Immature natural killer cell (primary cell): ENCODE measurements around the gene LSG1. TPM values are rescaled to one million over a fixed set of nuclear protein-coding genes. Genes with fewer than 3 reads are reported as not detected.

Experiments
- DNase-seq, 3 donors: peaks; one replicate each; pipeline ENCODE4 v3.0.0; 2022; ENCODE audit warnings: mixed read lengths in 1 of 3
- H3K27ac Mint-ChIP-seq, 6 donors: one replicate each; pipeline ENCODE4 v1.8.0; 2020; ENCODE audit warnings: mixed read lengths in 6 of 6, mild to moderate bottlenecking in 5 of 6, inconsistent platforms in 4 of 6, moderate library complexity in 3 of 6
- H3K27me3 Mint-ChIP-seq, 3 donors: one replicate each; pipeline ENCODE4 v1.8.0; 2020 to 2021; ENCODE audit warnings: low read depth in 3 of 3, mild to moderate bottlenecking in 3 of 3, mixed read lengths in 3 of 3, moderate library complexity in 3 of 3, inconsistent platforms in 1 of 3
- H3K36me3 Mint-ChIP-seq, 3 donors: one replicate each; pipeline ENCODE4 v1.8.0; 2020; ENCODE audit warnings: mixed read lengths in 3 of 3, inconsistent platforms in 2 of 3, mild to moderate bottlenecking in 2 of 3
- H3K4me1 Mint-ChIP-seq, 2 donors: one replicate each; pipeline ENCODE4 v1.8.0; 2020; ENCODE audit warnings: inconsistent platforms in 2 of 2, mild to moderate bottlenecking in 2 of 2, mixed read lengths in 2 of 2, moderate library complexity in 1 of 2
- H3K4me3 Mint-ChIP-seq, 5 donors: one replicate each; pipeline ENCODE4 v1.8.0; 2020; ENCODE audit warnings: mild to moderate bottlenecking in 5 of 5, mixed read lengths in 5 of 5, inconsistent platforms in 3 of 5, moderate library complexity in 3 of 5
- H3K9me3 Mint-ChIP-seq, 6 donors: one replicate each; pipeline ENCODE4 v1.8.0; 2020; ENCODE audit warnings: mild to moderate bottlenecking in 6 of 6, mixed read lengths in 6 of 6, inconsistent platforms in 4 of 6, moderate library complexity in 3 of 6
- polyA plus RNA-seq, 3 donors: library from polyadenylated mRNA; unstranded; fragments of 300-500 nt; fragmentation: Illumina TruSeq; gene quantifications; one replicate each; pipeline ENCODE4 v1.2.3, GENCODE V29; 2021

The LSG1 gene
- 10 to 100 TPM in 2 of 3 donors, 1 to 10 TPM in 1; 3.3 to 30.7 (median 11.1) TPM for polyA plus RNA-seq

DNA sequence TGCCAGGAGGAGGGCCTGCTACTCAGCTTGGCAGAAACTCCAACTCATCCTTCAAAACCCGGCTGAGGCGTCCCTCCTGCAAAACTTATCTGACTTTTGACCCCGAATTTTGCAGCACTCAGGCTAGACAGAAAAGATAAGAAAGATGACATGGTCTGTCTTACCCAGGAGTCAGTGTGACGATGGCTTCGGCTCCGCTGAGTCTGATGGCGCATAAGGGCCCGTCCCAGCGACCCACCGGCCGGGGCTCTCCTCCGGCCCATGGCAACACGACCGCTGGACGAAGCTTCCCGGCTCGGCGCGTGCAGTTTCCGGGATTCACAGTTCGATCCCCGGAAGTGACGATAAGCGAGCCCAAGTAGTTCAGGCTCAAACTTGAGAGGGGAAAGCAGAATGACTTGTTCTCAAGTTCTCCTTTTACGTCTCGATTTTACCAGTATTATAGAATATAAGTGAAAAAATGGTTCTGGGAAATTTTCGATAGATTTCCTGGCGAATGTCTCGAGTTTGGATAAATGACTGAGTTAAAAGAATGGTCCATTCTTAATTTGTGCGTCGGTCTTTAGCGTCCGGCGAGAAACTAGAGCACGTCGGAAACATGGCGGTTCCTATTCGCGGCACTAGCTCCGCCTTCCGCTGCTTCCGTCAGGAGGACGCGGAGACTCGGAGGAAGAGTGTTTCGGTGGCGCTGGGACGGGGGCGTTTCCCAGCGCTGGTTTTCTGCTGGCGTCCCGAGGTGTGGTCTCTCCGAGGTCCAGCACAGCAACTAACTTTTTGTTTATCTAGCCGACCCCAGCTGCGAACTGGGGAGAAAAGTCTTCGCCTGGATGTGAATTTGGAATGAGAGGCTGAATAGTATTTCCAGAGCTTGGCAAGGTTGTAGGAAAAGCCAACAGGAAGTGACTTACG lies at the start of gene LSG1:
Gene LSG1, minus strand, starts transcription at position 292 of the 909 bp plus-strand sequence. Its CDS starts 29 bp downstream, at position 263.
- peaks cover 3 to 11% (median 5%) of the 10 kb centered on the region in 3 donors for H3K27me3 Mint-ChIP-seq
- peak within 1 kb of the TSS; percentile 96 to 98 (median 97) for H3K4me3 Mint-ChIP-seq
- peak within 1 kb of the TSS; percentile 97 to 99 (median 99) for H3K27ac Mint-ChIP-seq
- H3K4me1 Mint-ChIP-seq = peaks cover 24 to 32% of the 10 kb centered on the region in 2 donors
- H3K9me3 Mint-ChIP-seq = no peaks in the 10 kb centered on the region
- peaks cover 0 to 6% (median 4%) of the 10 kb centered on the region in 3 donors for H3K36me3 Mint-ChIP-seq
- peak; percentile 86 to 90 (median 90) for DNase-seq

DNA sequence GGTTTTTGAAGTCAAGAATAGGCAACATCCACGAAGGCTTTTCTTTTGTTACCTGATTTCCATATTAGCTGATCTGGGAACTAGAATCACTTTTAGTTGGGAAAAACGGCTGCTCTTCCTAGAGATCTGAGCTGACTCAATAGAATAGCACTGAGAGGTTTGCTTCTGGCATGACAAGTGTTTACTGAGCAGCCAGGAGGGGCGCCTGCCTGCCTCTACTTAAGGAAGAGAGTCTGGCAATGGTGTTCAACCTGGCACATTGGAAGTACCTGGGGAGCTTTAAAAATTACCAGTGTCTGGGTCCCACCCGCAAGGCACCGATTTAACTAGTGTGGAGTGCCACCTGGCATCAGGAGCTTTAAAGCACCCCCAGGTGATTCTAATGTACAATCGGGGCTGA lies 48.1 kb upstream of the LSG1 start:
- H3K36me3 Mint-ChIP-seq = no peaks in the 10 kb centered on the region

DNA sequence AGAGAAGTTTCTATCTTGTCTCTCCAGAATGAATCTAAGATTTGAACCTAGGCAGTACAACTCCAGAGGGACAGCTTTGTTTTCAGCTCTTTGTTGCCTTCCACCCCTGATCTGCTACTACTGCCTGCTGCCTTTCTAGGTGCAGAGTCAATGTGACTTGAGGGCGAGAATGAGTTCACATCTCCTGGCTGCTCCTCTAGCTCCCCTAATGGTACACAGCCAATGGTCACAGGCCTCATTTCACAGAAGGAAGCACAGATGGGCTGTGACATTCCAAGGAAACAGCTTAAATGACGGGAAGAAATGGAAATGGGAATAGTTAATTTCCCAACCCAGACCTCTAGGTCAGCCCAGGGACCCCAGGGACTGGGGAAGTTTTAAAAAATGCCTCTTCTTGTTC lies 46.1 kb upstream of the LSG1 start:
- no peak for DNase-seq
- Mint-ChIP-seq H3K9me3 (no peaks in the 10 kb centered on the region), H3K4me3 (no peak overlapping the region), H3K27ac (peak overlapping the region in 4 of 6 donors; percentile 46 to 77 (median 66)), H3K27me3 (peaks cover under 1 to 2% (median 1%) of the 10 kb centered on the region in 3 donors), H3K36me3 (no peaks in the 10 kb centered on the region), H3K4me1 (peaks cover 22 to 33% of the 10 kb centered on the region in 2 donors)

More for the DNA sequence above, 48.1 kb upstream of the LSG1 start:
- no peak overlapping the region for H3K27ac Mint-ChIP-seq
- no peak for DNase-seq
- H3K9me3 Mint-ChIP-seq = no peaks in the 10 kb centered on the region
- H3K27me3 Mint-ChIP-seq = peaks cover 2 to 4% (median 3%) of the 10 kb centered on the region in 3 donors
- H3K4me3 Mint-ChIP-seq = no peak overlapping the region
- peaks cover 15 to 22% of the 10 kb centered on the region in 2 donors for H3K4me1 Mint-ChIP-seq

GRCh38 chr3:194715022-194715800 lies 43.2 kb upstream of the LSG1 start:
- peak overlapping the region; percentile 80 to 99 (median 94) for H3K27ac Mint-ChIP-seq
- peak; percentile 69 to 81 (median 74) for DNase-seq
- H3K4me3 Mint-ChIP-seq = peak overlapping the region; percentile 36 to 78 (median 76)
- no peaks in the 10 kb centered on the region for H3K36me3 Mint-ChIP-seq
- peaks cover 0 to 2% (median 1%) of the 10 kb centered on the region in 3 donors for H3K27me3 Mint-ChIP-seq
- H3K4me1 Mint-ChIP-seq = peaks cover 22 to 33% of the 10 kb centered on the region in 2 donors
- H3K9me3 Mint-ChIP-seq = no peaks in the 10 kb centered on the region

GRCh38 chr3:194714564-194714963 lies 42.6 kb upstream of the LSG1 start:
- no peak for DNase-seq
- peak overlapping the region in 2 of 5 donors; percentile 49 to 78 for H3K4me3 Mint-ChIP-seq
- H3K9me3 Mint-ChIP-seq = no peaks in the 10 kb centered on the region
- peaks cover 22 to 33% of the 10 kb centered on the region in 2 donors for H3K4me1 Mint-ChIP-seq
- peak overlapping the region; percentile 80 to 99 (median 94) for H3K27ac Mint-ChIP-seq
- H3K36me3 Mint-ChIP-seq = no peaks in the 10 kb centered on the region
- peaks cover 0 to 2% (median 1%) of the 10 kb centered on the region in 3 donors for H3K27me3 Mint-ChIP-seq

DNA sequence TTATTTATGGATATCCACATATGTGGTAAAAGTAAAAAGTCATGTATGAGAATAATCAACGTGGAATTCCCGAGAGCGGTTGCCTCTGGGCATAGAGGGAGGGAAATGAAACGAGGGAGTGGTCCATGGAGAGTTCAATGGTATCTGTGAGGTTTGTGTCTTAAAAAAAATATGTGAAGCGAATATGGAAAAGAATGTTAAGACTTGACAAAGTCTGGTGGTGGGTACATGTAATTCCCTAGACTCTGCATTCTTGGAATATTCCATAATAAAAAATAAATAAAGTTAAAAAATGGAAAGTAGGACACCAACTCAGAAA lies 42.1 kb upstream of the LSG1 start:
- H3K27ac Mint-ChIP-seq = peak overlapping the region in 2 of 6 donors; percentile 86 to 99
- H3K36me3 Mint-ChIP-seq = no peaks in the 10 kb centered on the region
- DNase-seq = no peak
- H3K27me3 Mint-ChIP-seq = peaks cover 0 to 2% (median 1%) of the 10 kb centered on the region in 3 donors
- no peak overlapping the region for H3K4me3 Mint-ChIP-seq
- no peaks in the 10 kb centered on the region for H3K9me3 Mint-ChIP-seq
- peaks cover 22 to 33% of the 10 kb centered on the region in 2 donors for H3K4me1 Mint-ChIP-seq

DNA sequence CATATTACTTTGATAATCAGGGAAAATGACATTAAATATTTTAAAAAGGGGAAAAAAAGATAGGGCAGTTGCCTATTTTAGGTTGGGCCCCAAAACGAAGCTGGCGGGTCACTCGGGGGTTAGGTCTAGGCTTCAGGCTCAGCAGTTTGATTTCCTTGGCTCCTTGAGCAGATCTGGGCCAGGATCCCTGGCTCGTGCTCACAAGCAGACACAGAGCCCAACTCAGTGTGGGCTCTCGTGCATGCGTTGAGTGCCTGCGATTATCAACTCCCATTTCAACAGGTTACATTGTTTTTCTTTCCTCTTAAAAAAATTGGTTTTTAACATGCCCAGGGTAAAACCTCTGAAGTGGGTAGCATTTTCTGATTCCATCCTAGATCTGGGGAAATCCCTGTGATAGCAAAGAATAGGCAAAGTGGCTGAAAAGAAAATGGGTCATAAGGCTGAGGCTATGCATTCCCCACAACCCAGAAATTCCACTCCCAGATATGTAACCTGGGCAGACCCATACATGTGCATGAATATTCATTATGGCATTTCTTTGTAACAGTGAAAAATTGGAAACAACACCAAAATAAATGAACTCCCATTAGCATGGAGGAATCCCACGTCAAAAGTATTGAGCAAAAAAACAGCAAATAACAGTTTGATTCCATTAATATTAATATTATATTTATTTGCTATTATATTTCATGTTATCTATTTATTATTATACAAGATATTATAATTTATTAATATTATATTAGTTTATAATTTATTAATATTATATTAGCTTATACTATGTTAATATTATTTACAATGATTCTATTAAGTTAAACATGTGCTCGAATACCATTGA lies 41.5 kb upstream of the LSG1 start:
- no peak for DNase-seq
- Mint-ChIP-seq H3K36me3 (no peaks in the 10 kb centered on the region), H3K4me3 (no peak overlapping the region), H3K9me3 (no peaks in the 10 kb centered on the region), H3K27me3 (peaks cover 0 to 2% (median 1%) of the 10 kb centered on the region in 3 donors), H3K27ac (peak overlapping the region in 3 of 6 donors; percentile 62 to 86 (median 67)), H3K4me1 (peaks cover 22 to 33% of the 10 kb centered on the region in 2 donors)

DNA sequence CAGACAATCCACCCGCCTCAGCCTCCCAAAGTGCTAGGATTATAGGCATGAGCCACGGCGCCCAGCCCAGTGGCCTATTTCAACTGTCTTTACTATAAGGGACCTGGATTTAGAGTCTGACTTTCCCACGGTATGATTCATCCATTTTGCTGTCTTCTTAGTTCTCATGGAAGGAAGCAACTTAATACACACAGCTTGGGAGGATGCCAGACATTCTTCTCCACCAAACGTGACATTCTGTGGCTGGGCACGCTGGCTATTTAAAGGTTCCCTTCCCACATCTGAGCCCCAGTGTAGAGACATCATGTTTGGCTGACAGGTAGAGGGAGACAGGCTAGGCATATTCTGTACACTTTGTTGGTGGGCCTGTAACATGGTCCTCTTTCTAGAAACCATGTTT lies 39.9 kb upstream of the LSG1 start:
- no peak for DNase-seq
- Mint-ChIP-seq H3K27ac (peak overlapping the region in 1 of 6 donors; percentile 18), H3K27me3 (peaks cover under 1 to 3% (median 1%) of the 10 kb centered on the region in 3 donors), H3K36me3 (no peaks in the 10 kb centered on the region), H3K4me3 (no peak overlapping the region), H3K9me3 (peaks cover 0 to 4% (median 0%) of the 10 kb centered on the region in 6 donors), H3K4me1 (peaks cover 22 to 30% of the 10 kb centered on the region in 2 donors)

DNA sequence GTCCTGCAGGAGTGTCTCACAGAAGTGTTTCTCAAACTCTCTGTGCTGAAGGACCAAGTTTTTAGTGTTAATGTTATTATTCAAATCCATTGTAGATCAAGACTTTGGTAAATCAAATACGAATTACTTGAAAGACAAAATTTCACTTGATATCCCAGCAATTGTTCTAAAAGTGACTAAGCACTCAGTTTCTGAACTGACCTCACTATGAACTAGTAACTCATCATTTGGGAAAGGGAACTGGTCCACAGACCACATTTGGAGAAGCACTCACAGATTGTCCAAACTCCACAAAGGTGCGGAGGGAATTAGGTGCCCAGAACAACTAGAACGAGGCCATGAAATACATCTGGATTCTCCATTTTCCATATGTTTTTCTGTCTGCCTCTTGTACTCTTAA lies 39.3 kb upstream of the LSG1 start:
- H3K27me3 Mint-ChIP-seq = peaks cover 1 to 3% (median 2%) of the 10 kb centered on the region in 3 donors
- H3K36me3 Mint-ChIP-seq = no peaks in the 10 kb centered on the region
- H3K27ac Mint-ChIP-seq = peak overlapping the region in 1 of 6 donors; percentile 56
- peaks cover 17 to 23% of the 10 kb centered on the region in 2 donors for H3K4me1 Mint-ChIP-seq
- H3K4me3 Mint-ChIP-seq = no peak overlapping the region
- DNase-seq = no peak
- H3K9me3 Mint-ChIP-seq = peaks cover 0 to 4% (median 0%) of the 10 kb centered on the region in 6 donors

GRCh38 chr3:194707147-194707540 lies 35.2 kb upstream of the LSG1 start:
- no peak overlapping the region for H3K27ac Mint-ChIP-seq
- H3K36me3 Mint-ChIP-seq = no peaks in the 10 kb centered on the region
- DNase-seq = no peak
- H3K4me3 Mint-ChIP-seq = no peak overlapping the region
- no peaks in the 10 kb centered on the region for H3K4me1 Mint-ChIP-seq
- peaks cover 2 to 6% (median 3%) of the 10 kb centered on the region in 3 donors for H3K27me3 Mint-ChIP-seq
- peaks cover 0 to 4% (median 0%) of the 10 kb centered on the region in 6 donors for H3K9me3 Mint-ChIP-seq

DNA sequence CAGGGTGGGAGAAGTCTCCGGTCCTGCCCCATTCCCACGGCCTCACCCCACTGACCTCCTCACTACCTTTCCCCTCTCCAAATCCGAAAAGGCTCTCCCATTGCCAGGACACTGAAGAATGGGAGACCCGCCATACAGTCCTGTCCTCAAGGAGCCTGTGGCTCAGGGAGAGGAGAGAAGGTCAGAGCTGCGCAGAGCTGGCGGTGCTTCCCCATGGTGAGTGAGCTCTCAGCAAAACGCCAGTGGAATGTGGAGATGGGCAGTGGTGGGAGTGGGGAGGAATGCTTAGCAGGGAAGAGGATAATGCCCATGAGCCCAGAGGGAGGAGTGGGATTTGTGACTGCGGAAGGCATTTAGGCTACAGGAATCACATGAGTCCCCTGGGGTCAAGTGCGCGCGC lies 33.8 kb upstream of the LSG1 start:
- H3K27ac Mint-ChIP-seq = peak overlapping the region in 2 of 6 donors; percentile 55 to 62
- H3K9me3 Mint-ChIP-seq = peaks cover 0 to 4% (median 0%) of the 10 kb centered on the region in 6 donors
- H3K4me1 Mint-ChIP-seq = no peaks in the 10 kb centered on the region
- peaks cover 2 to 6% (median 3%) of the 10 kb centered on the region in 3 donors for H3K27me3 Mint-ChIP-seq
- no peaks in the 10 kb centered on the region for H3K36me3 Mint-ChIP-seq
- H3K4me3 Mint-ChIP-seq = no peak overlapping the region
- no peak for DNase-seq

DNA sequence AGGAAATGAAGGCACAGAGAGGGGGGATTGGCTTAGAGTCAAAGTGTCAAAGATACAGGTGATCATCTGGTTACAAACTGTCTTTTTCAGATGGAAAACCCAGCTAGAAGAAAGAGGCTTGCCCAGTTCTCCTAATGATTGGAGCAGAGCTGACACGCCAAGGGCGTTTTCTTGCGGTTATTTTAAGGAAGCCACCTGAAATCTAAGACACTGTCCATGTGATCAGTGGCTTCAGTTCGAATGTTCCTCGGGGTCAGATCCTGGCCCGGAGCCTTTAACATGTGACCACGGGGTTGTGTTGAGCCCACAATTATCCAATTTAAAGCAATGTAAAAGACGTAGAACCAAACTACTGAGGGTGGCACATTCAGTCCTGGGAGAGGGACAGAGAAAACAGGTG lies 33.2 kb upstream of the LSG1 start:
- H3K36me3 Mint-ChIP-seq = no peaks in the 10 kb centered on the region
- H3K27ac Mint-ChIP-seq = peak overlapping the region in 1 of 6 donors; percentile 60
- no peak overlapping the region for H3K4me3 Mint-ChIP-seq
- H3K9me3 Mint-ChIP-seq = peaks cover 0 to 4% (median 0%) of the 10 kb centered on the region in 6 donors
- H3K4me1 Mint-ChIP-seq = no peaks in the 10 kb centered on the region
- H3K27me3 Mint-ChIP-seq = peaks cover 2 to 6% (median 4%) of the 10 kb centered on the region in 3 donors
- no peak for DNase-seq

GRCh38 chr3:194702545-194702944 lies 30.6 kb upstream of the LSG1 start:
- H3K36me3 Mint-ChIP-seq = no peaks in the 10 kb centered on the region
- no peak for DNase-seq
- H3K9me3 Mint-ChIP-seq = peaks cover 0 to 5% (median 1%) of the 10 kb centered on the region in 6 donors
- H3K4me3 Mint-ChIP-seq = no peak overlapping the region
- H3K27me3 Mint-ChIP-seq = peaks cover 2 to 6% (median 5%) of the 10 kb centered on the region in 3 donors
- no peak overlapping the region for H3K27ac Mint-ChIP-seq
- H3K4me1 Mint-ChIP-seq = no peaks in the 10 kb centered on the region
